GM19328 (cell line): ENCODE results near the gene KCMF1.
"Not testable (repeated sequence)": the region's sequence is repeated elsewhere in the genome, so short reads cannot be mapped to it uniquely, and the experiment has no call there.

ENCODE experiments used
- ATAC-seq: cut with Tn5 transposase; IDR thresholded peaks from one replicate; pipeline ENCODE4 v1.9.1; 2021; ENCODE audit warnings: mild to moderate bottlenecking, moderate library complexity; ENCODE audit not compliant: unreplicated experiment

KCMF1 gene

GRCh38 chr2:84970868-84971509, at the start of gene KCMF1:
KCMF1 (plus strand) TSS chr2:84971161; CDS start chr2:84971452, 291 bp downstream.
- ATAC-seq, result peak; percentile 46

GRCh38 chr2:84923009-84923408, 48.0 kb upstream of the KCMF1 start:
- ATAC-seq, result no peak

GRCh38 chr2:84924173-84925106, 46.5 kb upstream of the KCMF1 start:
- ATAC-seq, result no peak

GRCh38 chr2:84925336-84925723, 45.6 kb upstream of the KCMF1 start:
- ATAC-seq, result no peak

GRCh38 chr2:84925724-84926376, 45.1 kb upstream of the KCMF1 start:
- ATAC-seq, result peak; percentile 80

- no peak for ATAC-seq
These were observed 43.7 kb upstream of the KCMF1 start for GRCh38 chr2:84927275-84927627.

GRCh38 chr2:84931384-84931821, 39.6 kb upstream of the KCMF1 start:
- ATAC-seq, result no peak

GRCh38 chr2:84938194-84938879, 32.6 kb upstream of the KCMF1 start:
- no peak for ATAC-seq

GRCh38 chr2:84939426-84940087, 31.4 kb upstream of the KCMF1 start:
- peak; percentile 86 for ATAC-seq

GRCh38 chr2:84940088-84940470, 30.9 kb upstream of the KCMF1 start:
- ATAC-seq, result peak; percentile 13

- no peak for ATAC-seq
These were observed 30.0 kb upstream of the KCMF1 start for GRCh38 chr2:84940831-84941412.

- no peak for ATAC-seq
These were observed 28.8 kb upstream of the KCMF1 start for GRCh38 chr2:84942166-84942565.

GRCh38 chr2:84942964-84943421, 28.0 kb upstream of the KCMF1 start:
- no peak for ATAC-seq

GRCh38 chr2:84944295-84944909, 26.6 kb upstream of the KCMF1 start:
- ATAC-seq, result no peak

- ATAC-seq, result not testable (repeated sequence)
These were observed 25.1 kb upstream of the KCMF1 start for GRCh38 chr2:84945838-84946203.

- ATAC-seq, result peak; percentile 73
These were observed 24.6 kb upstream of the KCMF1 start for GRCh38 chr2:84946204-84947009.

- no peak for ATAC-seq
These were observed 23.9 kb upstream of the KCMF1 start for GRCh38 chr2:84947010-84947593.

GRCh38 chr2:84953535-84953934, 17.4 kb upstream of the KCMF1 start:
- no peak for ATAC-seq
